Measurements from ENCODE around the gene SEMA4A. TPM values are rescaled to one million over a fixed set of nuclear protein-coding genes. Genes with fewer than 3 reads are reported as not detected.

Gene SEMA4A
- total and polyA plus RNA-seq, 2 of the 8 experiments (the other 6 are each of a cell fraction or from before 2014, with no cell fraction given), result 7.3 to 10.6 TPM

DNA sequence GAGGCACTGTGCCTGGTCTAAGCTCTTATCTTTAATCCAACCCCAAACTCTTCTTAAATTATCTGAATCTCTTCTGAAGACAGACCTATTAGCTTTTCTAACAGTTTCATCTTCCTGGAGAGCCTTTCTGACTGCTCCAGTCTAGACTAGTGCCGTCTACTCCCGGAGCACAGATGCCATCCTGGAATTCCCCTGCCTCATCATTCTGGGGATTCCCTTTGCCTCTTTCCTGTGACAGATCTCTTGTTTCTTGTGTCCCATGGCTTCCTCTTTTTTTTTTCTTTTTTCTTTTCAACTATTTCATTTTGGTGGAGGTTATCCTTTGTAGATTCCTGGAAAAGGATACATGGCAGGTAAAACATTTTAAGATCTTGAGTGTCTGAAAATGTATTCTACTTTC is 11.7 kb downstream of the SEMA4A start:
- Histone ChIP-seq H3K79me1 (ENCODE audit: low read depth, low read length) (no peaks in the 10 kb centered on the region), H3K27ac (ENCODE audit: low read depth, low read length) (no peak overlapping the region), H2BK20ac (ENCODE audit: low read length) (no peak overlapping the region), H3K4me2 (ENCODE audit: insufficient read depth in 1 of 2, low read depth in 2 of 2, low read length in 2 of 2) (no peak overlapping the region), H3K56ac (replicated peaks; ENCODE audit: insufficient read length, low read depth, low read length) (no peak overlapping the region), H3K23ac (ENCODE audit: insufficient read length) (no peak overlapping the region), H3K27me3 (replicated peaks in 1 of 4; ENCODE audit: control insufficient read depth in 3 of 4, extremely low read depth in 1 of 4, insufficient read depth in 3 of 4, low read length in 3 of 4) (no peaks in the 10 kb centered on the region), H4K91ac (replicated peaks; ENCODE audit: insufficient read length, low read length) (no peak overlapping the region), H3K36me3 (ENCODE audit: control insufficient read depth in 2 of 4, insufficient read depth in 4 of 4, low read length in 3 of 4) (peaks cover 0 to 9% (median 0%) of the 10 kb centered on the region in 4 experiments; a peak in 2 of 8 replicates), H3K9me3 (ENCODE audit: insufficient read depth in 2 of 2, low read depth in 1 of 2, low read length in 1 of 2) (no peaks in the 10 kb centered on the region), H4K5ac (ENCODE audit: insufficient read length, low read depth, low read length) (no peak overlapping the region), H3K4me3 (ENCODE audit: extremely low read depth in 1 of 4, insufficient read depth in 2 of 4, low read depth in 3 of 4, low read length in 4 of 4) (no peak overlapping the region), H3K9ac (replicated peaks in 1 of 4; ENCODE audit: extremely low read depth in 1 of 4, low read depth in 3 of 4, low read length in 3 of 4) (no peak overlapping the region), H3K79me2 (ENCODE audit: control insufficient read depth in 1 of 2, insufficient read depth in 2 of 2, low read length in 2 of 2) (no peaks in the 10 kb centered on the region), H3K14ac (ENCODE audit: insufficient read length) (no peak overlapping the region), H3K4me1 (replicated peaks in 1 of 4; ENCODE audit: control insufficient read depth in 3 of 4, insufficient read depth in 4 of 4, low read length in 3 of 4) (peaks cover 3 to 12% (median 8%) of the 10 kb centered on the region in 4 experiments; a peak in 6 of 7 replicates), H2BK120ac (replicated peaks; ENCODE audit: low read depth, low read length) (no peak overlapping the region), H3K18ac (ENCODE audit: extremely low read depth, low read length) (no peak overlapping the region), H2BK12ac (ENCODE audit: low read depth, low read length) (no peak overlapping the region), H4K20me1 (replicated peaks in 1 of 2; ENCODE audit: control insufficient read depth in 1 of 2, insufficient read depth in 2 of 2, low read length in 2 of 2) (no peaks in the 10 kb centered on the region), H4K8ac (ENCODE audit: extremely low read depth, insufficient read depth, low read length) (no peak overlapping the region), H3K4ac (replicated peaks; ENCODE audit: insufficient read length, low read depth, low read length) (no peak overlapping the region), H3K23me2 (ENCODE audit: low read depth, low read length) (peaks cover 4% of the 10 kb centered on the region; the same call in 1 of the 2 replicates), H2AK5ac (ENCODE audit: low read depth, low read length) (no peak overlapping the region), H2BK15ac (ENCODE audit: low read length) (no peak overlapping the region), H2BK5ac (ENCODE audit: low read depth, low read length) (no peak overlapping the region), H2AFZ (ENCODE audit: low read length) (no peak overlapping the region)
- 93% methylated on average over 2 of the region's 2 CpGs; no CpG with 5 or more reads in 1 of the 2 experiments for WGBS, 2 experiments (ENCODE audit: extremely low coverage in 1 of 2, insufficient coverage in 1 of 2, insufficient read length in 1 of 2, insufficient replicate concordance in 2 of 2, low coverage in 1 of 2, low lambda C conversion rate in 2 of 2, missing lambda C conversion rate in 1 of 2)
- TF ChIP-seq SAP30 (IDR thresholded peaks at IDR 0.05; ENCODE audit: insufficient read depth, insufficient replicate concordance, low read length) (no peak), NRF1 (IDR thresholded peaks at IDR 0.05; ENCODE audit: low read depth, low read length) (no peak)
- FAIRE-seq (no peak), DNase-seq (ENCODE audit: low read depth in 1 of 2, low spot score in 2 of 2) (no peak)
- ChIA-PET CTCF (ENCODE audit: partially characterized antibody) (interaction anchor here (0.5 to 7.5 kb wide), 11 partner anchors 9 to 158 kb away, joined by 3 to 65 read pairs (median 3); partner anchors contain the start of genes PMF1 and SLC25A44), POLR2A (ENCODE audit: partially characterized antibody) (interaction anchor here (1.2 to 2.4 kb wide), 5 partner anchors 11 to 48 kb away, joined by 3 to 8 read pairs (median 6); partner anchors contain the start of gene PMF1)
